ENCODE data around the gene GDA. TPM values are rescaled to one million over a fixed set of nuclear protein-coding genes. Genes with fewer than 3 reads are reported as not detected.

Gene GDA
- total RNA-seq = not detected
- polyA plus RNA-seq = not detected

GRCh38 chr9:72149231-72149975 is at the start of gene GDA:
Gene GDA (plus strand): TSS chr9:72149440. CDS start chr9:72149560, 120 bp downstream.
- no peak for DNase-seq

GRCh38 chr9:72102520-72102919 is 46.7 kb upstream of the GDA start:
- Mint-ChIP-seq H3K27ac (no peak overlapping the region), H3K4me3 (no peak overlapping the region), H3K27me3 (no peaks in the 10 kb centered on the region), H3K36me3 (no peaks in the 10 kb centered on the region), H3K4me1 (no peaks in the 10 kb centered on the region), H3K9me3 (peaks cover 0 to 9% (median 3%) of the 10 kb centered on the region in 5 donors)
- no peak overlapping the region for H3K27ac ChIP-seq (ENCODE audit: low read depth, low read length)
- ChIA-PET CTCF (no interaction called here), POLR2A (no interaction called here)
- no peaks in the 10 kb centered on the region for H3K27me3 ChIP-seq (ENCODE audit: insufficient read depth, low read length, poor library complexity, severe bottlenecking)
- no peak overlapping the region for H3K4me3 ChIP-seq (ENCODE audit: low read length)
- DNase-seq = no peak
- no peaks in the 10 kb centered on the region for H3K9me3 ChIP-seq (ENCODE audit: low read length)
- no peaks in the 10 kb centered on the region for H3K36me3 ChIP-seq (ENCODE audit: insufficient read depth, low read length)
- no peaks in the 10 kb centered on the region for H3K4me1 ChIP-seq (ENCODE audit: insufficient read depth, low read length)

More at GRCh38 chr9:72149231-72149975, at the start of gene GDA:
- ChIA-PET CTCF (no interaction called here), POLR2A (no interaction called here)
- Mint-ChIP-seq H3K36me3 (no peaks in the 10 kb centered on the region), H3K9me3 (no peaks in the 10 kb centered on the region), H3K27ac (peak within 1 kb of the TSS in 1 of 8 donors; percentile 43), H3K4me3 (peak within 1 kb of the TSS in 2 of 7 donors; percentile 11 to 37), H3K4me1 (peaks cover 3 to 15% (median 11%) of the 10 kb centered on the region in 3 donors), H3K27me3 (peaks cover 20 to 52% of the 10 kb centered on the region in 2 donors)
- H3K27ac ChIP-seq (ENCODE audit: low read depth, low read length) = no peak within 1 kb of the TSS
- no peaks in the 10 kb centered on the region for H3K27me3 ChIP-seq (ENCODE audit: insufficient read depth, low read length, poor library complexity, severe bottlenecking)
- no peaks in the 10 kb centered on the region for H3K4me1 ChIP-seq (ENCODE audit: insufficient read depth, low read length)
- no peak within 1 kb of the TSS for H3K4me3 ChIP-seq (ENCODE audit: low read length)
- H3K36me3 ChIP-seq (ENCODE audit: insufficient read depth, low read length) = no peaks in the 10 kb centered on the region
- no peaks in the 10 kb centered on the region for H3K9me3 ChIP-seq (ENCODE audit: low read length)

DNA sequence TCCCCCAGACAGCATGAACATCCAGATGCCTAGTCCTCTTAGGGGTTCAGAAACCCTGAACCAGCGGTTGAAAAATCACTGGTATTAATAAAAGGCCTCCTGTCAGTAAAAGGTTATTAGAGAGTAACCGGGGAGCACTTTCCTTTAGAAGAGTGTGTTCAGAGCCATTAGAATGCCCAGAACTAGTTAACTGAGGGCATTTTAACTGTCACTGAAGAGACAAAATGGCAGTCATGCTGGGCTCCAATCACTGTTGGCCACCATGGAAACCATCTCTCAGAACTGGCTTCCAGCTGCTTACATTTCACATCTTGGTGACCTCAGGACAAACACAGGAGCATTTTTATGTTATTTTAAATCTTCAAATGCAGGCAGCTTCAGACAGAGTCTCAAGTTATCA is 36.2 kb upstream of the GDA start:
- CTCF ChIA-PET = no interaction called here
- H3K4me3 Mint-ChIP-seq = no peak overlapping the region
- H3K27ac Mint-ChIP-seq = no peak overlapping the region
- peaks cover 2 to 12% of the 10 kb centered on the region in 2 donors for H3K27me3 Mint-ChIP-seq
- POLR2A ChIA-PET = no interaction called here
- no peak overlapping the region for H3K27ac ChIP-seq (ENCODE audit: low read depth, low read length)
- peaks cover 0 to 3% (median 2%) of the 10 kb centered on the region in 5 donors for H3K9me3 Mint-ChIP-seq
- H3K9me3 ChIP-seq (ENCODE audit: low read length) = no peaks in the 10 kb centered on the region
- DNase-seq = no peak
- H3K4me1 Mint-ChIP-seq = no peaks in the 10 kb centered on the region
- H3K4me3 ChIP-seq (ENCODE audit: low read length) = no peak overlapping the region
- H3K4me1 ChIP-seq (ENCODE audit: insufficient read depth, low read length) = no peaks in the 10 kb centered on the region
- H3K36me3 ChIP-seq (ENCODE audit: insufficient read depth, low read length) = no peaks in the 10 kb centered on the region
- H3K27me3 ChIP-seq (ENCODE audit: insufficient read depth, low read length, poor library complexity, severe bottlenecking) = no peaks in the 10 kb centered on the region
- no peaks in the 10 kb centered on the region for H3K36me3 Mint-ChIP-seq

GRCh38 chr9:72119853-72120252 is 29.4 kb upstream of the GDA start:
- H3K4me1 Mint-ChIP-seq = no peaks in the 10 kb centered on the region
- H3K9me3 Mint-ChIP-seq = peaks cover 0 to 3% (median 0%) of the 10 kb centered on the region in 5 donors
- ChIA-PET CTCF (no interaction called here), POLR2A (no interaction called here)
- H3K27me3 ChIP-seq (ENCODE audit: insufficient read depth, low read length, poor library complexity, severe bottlenecking) = no peaks in the 10 kb centered on the region
- no peak overlapping the region for H3K4me3 ChIP-seq (ENCODE audit: low read length)
- DNase-seq = no peak
- no peak overlapping the region for H3K4me3 Mint-ChIP-seq
- H3K9me3 ChIP-seq (ENCODE audit: low read length) = no peaks in the 10 kb centered on the region
- H3K36me3 ChIP-seq (ENCODE audit: insufficient read depth, low read length) = no peaks in the 10 kb centered on the region
- H3K27ac Mint-ChIP-seq = no peak overlapping the region
- H3K27ac ChIP-seq (ENCODE audit: low read depth, low read length) = no peak overlapping the region
- no peaks in the 10 kb centered on the region for H3K4me1 ChIP-seq (ENCODE audit: insufficient read depth, low read length)
- H3K27me3 Mint-ChIP-seq = peaks cover 1 to 12% of the 10 kb centered on the region in 2 donors
- no peaks in the 10 kb centered on the region for H3K36me3 Mint-ChIP-seq

- H3K27me3 Mint-ChIP-seq = peaks cover 0 to 20% of the 10 kb centered on the region in 2 donors
- H3K27ac Mint-ChIP-seq = no peak overlapping the region
- no peaks in the 10 kb centered on the region for H3K36me3 Mint-ChIP-seq
- no peak for DNase-seq
- Histone ChIP-seq H3K9me3 (ENCODE audit: low read length) (no peaks in the 10 kb centered on the region), H3K27ac (ENCODE audit: low read depth, low read length) (no peak overlapping the region), H3K36me3 (ENCODE audit: insufficient read depth, low read length) (no peaks in the 10 kb centered on the region), H3K4me1 (ENCODE audit: insufficient read depth, low read length) (no peaks in the 10 kb centered on the region), H3K27me3 (ENCODE audit: insufficient read depth, low read length, poor library complexity, severe bottlenecking) (no peaks in the 10 kb centered on the region), H3K4me3 (ENCODE audit: low read length) (no peak overlapping the region)
- H3K4me3 Mint-ChIP-seq = no peak overlapping the region
- H3K9me3 Mint-ChIP-seq = peaks cover 0 to 3% (median 0%) of the 10 kb centered on the region in 5 donors
- ChIA-PET POLR2A (no interaction called here), CTCF (no interaction called here)
- no peaks in the 10 kb centered on the region for H3K4me1 Mint-ChIP-seq
These were observed 24.3 kb upstream of the GDA start for GRCh38 chr9:72124947-72125346.

GRCh38 chr9:72127753-72128152 is 21.5 kb upstream of the GDA start:
- Mint-ChIP-seq H3K27ac (no peak overlapping the region), H3K27me3 (peaks cover 2 to 20% of the 10 kb centered on the region in 2 donors), H3K4me1 (no peaks in the 10 kb centered on the region), H3K9me3 (peaks cover 0 to 5% (median 0%) of the 10 kb centered on the region in 5 donors), H3K36me3 (no peaks in the 10 kb centered on the region), H3K4me3 (no peak overlapping the region)
- DNase-seq = no peak
- Histone ChIP-seq H3K4me1 (ENCODE audit: insufficient read depth, low read length) (no peaks in the 10 kb centered on the region), H3K9me3 (ENCODE audit: low read length) (no peaks in the 10 kb centered on the region), H3K27ac (ENCODE audit: low read depth, low read length) (no peak overlapping the region), H3K36me3 (ENCODE audit: insufficient read depth, low read length) (no peaks in the 10 kb centered on the region), H3K27me3 (ENCODE audit: insufficient read depth, low read length, poor library complexity, severe bottlenecking) (no peaks in the 10 kb centered on the region), H3K4me3 (ENCODE audit: low read length) (no peak overlapping the region)
- ChIA-PET POLR2A (no interaction called here), CTCF (no interaction called here)

- Mint-ChIP-seq H3K4me3 (no peak overlapping the region), H3K27me3 (peaks cover 2 to 20% of the 10 kb centered on the region in 2 donors)
These were observed 20.7 kb upstream of the GDA start for GRCh38 chr9:72128526-72128925.

DNA sequence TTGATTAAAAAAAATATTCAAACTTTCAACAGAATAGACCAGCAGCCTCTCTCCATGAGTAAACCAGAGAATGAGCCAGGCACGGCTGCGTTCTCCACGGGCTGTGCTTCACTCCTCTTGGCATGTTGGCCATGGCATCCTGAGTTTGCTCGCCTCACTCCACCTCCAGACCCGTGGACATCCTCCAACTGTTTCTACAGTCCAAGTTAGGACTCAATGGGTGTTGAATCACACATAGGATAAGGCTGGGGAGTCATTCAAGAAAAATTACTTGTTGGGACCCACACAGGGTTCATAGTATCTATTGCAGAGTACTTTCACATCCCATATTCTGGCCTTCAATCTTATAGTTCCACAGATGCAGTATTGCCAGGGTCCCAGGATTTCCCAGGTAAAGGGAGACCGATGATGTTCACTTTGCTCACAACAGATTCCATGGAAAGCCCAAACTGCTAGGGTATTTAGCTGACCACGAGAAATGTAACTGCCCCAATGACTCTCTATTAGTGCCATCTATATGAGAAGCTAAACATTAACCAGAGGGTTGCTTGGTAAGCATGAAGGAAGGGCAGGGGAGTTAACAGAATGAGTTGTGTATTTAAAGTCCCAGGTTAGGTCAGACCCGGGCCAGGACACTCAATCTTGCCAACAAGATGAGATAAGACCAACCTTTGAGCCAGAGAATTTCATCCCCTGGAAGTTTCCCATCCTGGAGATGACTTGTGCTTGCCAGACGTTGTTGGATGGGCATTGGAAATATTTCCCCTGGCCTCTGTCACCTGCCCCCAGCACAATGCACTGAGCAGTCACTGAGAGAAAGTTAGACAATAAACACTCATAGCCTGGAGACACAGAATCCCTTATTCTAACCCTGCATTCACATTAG is 19.7 kb upstream of the GDA start:
- no peak for DNase-seq
- H3K36me3 Mint-ChIP-seq = no peaks in the 10 kb centered on the region
- no peak overlapping the region for H3K4me3 Mint-ChIP-seq

More at GRCh38 chr9:72128526-72128925, 20.7 kb upstream of the GDA start:
- no peaks in the 10 kb centered on the region for H3K9me3 ChIP-seq (ENCODE audit: low read length)
- ChIA-PET CTCF (no interaction called here), POLR2A (no interaction called here)
- Mint-ChIP-seq H3K9me3 (peaks cover 0 to 5% (median 0%) of the 10 kb centered on the region in 5 donors), H3K36me3 (no peaks in the 10 kb centered on the region), H3K27ac (no peak overlapping the region), H3K4me1 (no peaks in the 10 kb centered on the region)
- H3K4me3 ChIP-seq (ENCODE audit: low read length) = no peak overlapping the region
- no peaks in the 10 kb centered on the region for H3K36me3 ChIP-seq (ENCODE audit: insufficient read depth, low read length)
- H3K4me1 ChIP-seq (ENCODE audit: insufficient read depth, low read length) = no peaks in the 10 kb centered on the region
- no peak for DNase-seq
- no peak overlapping the region for H3K27ac ChIP-seq (ENCODE audit: low read depth, low read length)
- no peaks in the 10 kb centered on the region for H3K27me3 ChIP-seq (ENCODE audit: insufficient read depth, low read length, poor library complexity, severe bottlenecking)

More for the DNA sequence above, 19.7 kb upstream of the GDA start:
- Mint-ChIP-seq H3K9me3 (peaks cover 0 to 5% (median 0%) of the 10 kb centered on the region in 5 donors), H3K27ac (no peak overlapping the region), H3K4me1 (no peaks in the 10 kb centered on the region), H3K27me3 (peaks cover 2 to 14% of the 10 kb centered on the region in 2 donors)
- H3K4me1 ChIP-seq (ENCODE audit: insufficient read depth, low read length) = no peaks in the 10 kb centered on the region
- H3K36me3 ChIP-seq (ENCODE audit: insufficient read depth, low read length) = no peaks in the 10 kb centered on the region
- POLR2A ChIA-PET = no interaction called here
- CTCF ChIA-PET = no interaction called here
- no peak overlapping the region for H3K4me3 ChIP-seq (ENCODE audit: low read length)
- H3K27me3 ChIP-seq (ENCODE audit: insufficient read depth, low read length, poor library complexity, severe bottlenecking) = no peaks in the 10 kb centered on the region
- H3K9me3 ChIP-seq (ENCODE audit: low read length) = no peaks in the 10 kb centered on the region
- H3K27ac ChIP-seq (ENCODE audit: low read depth, low read length) = no peak overlapping the region

Measured in CD8-positive, alpha-beta memory T cell (primary cell).